ENCODE measurements around the gene TMPRSS11F. TPM values are rescaled to one million over a fixed set of nuclear protein-coding genes. Genes with fewer than 3 reads are reported as not detected.

The TMPRSS11F gene
- total RNA-seq, 4 donors from 2014 or later: 0.17 TPM; not detected in 3

DNA sequence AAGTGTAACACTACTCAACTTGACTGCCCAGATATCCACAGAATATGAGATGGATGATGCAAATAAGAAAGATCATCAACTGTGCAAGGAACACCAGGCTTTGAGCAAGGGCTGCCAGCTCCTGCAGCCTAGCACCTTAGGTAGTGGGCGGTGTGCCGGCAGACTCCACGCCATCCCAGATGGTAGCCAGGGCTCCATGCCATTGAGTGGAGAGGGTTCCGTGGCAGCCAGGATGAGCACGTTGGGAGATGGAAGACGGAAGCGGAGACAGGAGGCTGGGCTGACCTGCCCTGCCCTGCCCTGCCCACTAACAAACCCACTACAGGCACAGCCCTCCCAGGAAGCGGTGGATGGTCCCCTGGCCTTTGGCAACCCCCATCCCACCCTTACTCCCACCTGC is 51.9 kb downstream of the TMPRSS11F start:
- TF ChIP-seq, protein P1, sequence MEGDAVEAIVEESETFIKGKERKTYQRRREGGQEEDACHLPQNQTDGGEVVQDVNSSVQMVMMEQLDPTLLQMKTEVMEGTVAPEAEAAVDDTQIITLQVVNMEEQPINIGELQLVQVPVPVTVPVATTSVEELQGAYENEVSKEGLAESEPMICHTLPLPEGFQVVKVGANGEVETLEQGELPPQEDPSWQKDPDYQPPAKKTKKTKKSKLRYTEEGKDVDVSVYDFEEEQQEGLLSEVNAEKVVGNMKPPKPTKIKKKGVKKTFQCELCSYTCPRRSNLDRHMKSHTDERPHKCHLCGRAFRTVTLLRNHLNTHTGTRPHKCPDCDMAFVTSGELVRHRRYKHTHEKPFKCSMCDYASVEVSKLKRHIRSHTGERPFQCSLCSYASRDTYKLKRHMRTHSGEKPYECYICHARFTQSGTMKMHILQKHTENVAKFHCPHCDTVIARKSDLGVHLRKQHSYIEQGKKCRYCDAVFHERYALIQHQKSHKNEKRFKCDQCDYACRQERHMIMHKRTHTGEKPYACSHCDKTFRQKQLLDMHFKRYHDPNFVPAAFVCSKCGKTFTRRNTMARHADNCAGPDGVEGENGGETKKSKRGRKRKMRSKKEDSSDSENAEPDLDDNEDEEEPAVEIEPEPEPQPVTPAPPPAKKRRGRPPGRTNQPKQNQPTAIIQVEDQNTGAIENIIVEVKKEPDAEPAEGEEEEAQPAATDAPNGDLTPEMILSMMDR (IDR thresholded peaks at IDR 0.05; ENCODE audit: low read depth): no peak

DNA sequence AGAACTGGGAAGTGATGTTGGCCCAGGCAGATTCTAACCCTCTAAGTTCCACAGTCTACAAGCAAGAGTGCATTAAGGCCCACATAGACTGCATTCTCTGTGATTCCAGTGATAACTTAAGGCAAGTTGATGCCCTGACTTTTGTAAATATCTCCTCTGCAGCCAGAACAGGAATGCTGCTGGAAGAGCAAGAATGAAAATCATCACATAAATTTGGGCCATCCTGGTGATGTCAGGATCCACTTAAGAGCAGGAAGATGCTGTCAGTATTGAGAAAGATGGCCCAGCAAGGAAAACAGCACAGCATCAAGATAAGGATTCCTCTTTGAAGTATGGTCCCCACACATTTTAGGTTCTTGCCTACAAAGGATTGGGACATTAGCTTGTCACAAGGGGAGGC is 52.4 kb downstream of the TMPRSS11F start:
- TF ChIP-seq, protein P1 (IDR thresholded peaks at IDR 0.05; ENCODE audit: low read depth): no peak

DNA sequence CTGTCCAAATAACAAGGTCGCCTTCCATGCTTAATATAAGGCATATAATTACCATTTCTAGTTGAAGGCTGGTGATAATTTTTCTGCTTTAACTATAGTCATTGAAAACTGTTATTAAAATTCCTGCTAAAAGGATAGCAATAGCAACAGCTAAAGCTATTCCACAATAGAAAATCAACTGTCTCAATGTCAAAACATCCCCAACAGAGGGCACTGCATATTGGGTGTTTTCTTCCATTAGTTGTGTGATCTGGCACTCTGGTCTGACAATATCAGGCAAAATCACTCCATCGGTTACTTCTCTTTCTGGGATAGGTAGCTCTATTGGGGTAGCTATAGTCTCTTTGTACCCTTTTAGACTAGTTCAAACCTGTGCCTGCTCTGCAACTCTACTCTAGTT is 53.5 kb downstream of the TMPRSS11F start:
- TF ChIP-seq, protein P1 (IDR thresholded peaks at IDR 0.05; ENCODE audit: low read depth): no peak

DNA sequence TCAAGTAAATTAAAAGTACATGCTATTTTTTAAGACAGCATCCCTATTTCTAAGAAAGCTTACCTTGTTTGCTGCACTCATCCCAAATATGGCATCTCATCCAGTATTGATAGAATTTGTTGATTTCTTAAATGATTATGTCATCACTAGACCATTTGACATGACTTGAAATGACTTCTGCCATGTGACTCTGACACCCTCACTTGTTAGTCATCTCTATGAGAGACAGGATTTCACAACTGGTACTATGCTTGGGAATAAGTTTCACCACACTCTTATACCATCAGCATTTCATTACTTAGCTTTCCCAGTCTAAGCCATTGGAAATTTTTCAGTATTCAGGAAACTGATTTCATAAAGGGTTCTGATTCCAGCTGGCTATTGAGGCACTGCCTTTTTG is 55.3 kb downstream of the TMPRSS11F start:
- TF ChIP-seq, protein P1 (IDR thresholded peaks at IDR 0.05; ENCODE audit: low read depth): no peak

DNA sequence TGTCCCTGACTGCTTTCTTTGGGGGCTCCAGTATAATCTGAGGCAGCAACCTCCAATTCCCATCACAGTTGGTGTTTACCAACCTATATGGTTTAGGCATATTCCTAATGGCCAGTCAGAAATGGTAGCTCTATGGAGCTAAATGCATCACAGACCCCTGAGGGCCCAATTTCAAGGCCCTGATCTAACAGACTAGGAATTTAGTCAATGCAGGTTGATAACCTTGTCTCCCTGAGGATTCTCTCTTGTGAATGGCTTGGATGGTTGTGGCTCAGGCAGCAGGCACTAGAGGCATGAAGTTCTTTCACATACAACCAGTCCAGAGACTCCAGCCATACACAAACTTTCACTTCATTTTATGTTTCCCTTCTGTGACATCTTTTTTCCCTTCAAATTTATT is 59.4 kb downstream of the TMPRSS11F start:
- TF ChIP-seq, protein P1 (IDR thresholded peaks at IDR 0.05; ENCODE audit: low read depth): no peak

DNA sequence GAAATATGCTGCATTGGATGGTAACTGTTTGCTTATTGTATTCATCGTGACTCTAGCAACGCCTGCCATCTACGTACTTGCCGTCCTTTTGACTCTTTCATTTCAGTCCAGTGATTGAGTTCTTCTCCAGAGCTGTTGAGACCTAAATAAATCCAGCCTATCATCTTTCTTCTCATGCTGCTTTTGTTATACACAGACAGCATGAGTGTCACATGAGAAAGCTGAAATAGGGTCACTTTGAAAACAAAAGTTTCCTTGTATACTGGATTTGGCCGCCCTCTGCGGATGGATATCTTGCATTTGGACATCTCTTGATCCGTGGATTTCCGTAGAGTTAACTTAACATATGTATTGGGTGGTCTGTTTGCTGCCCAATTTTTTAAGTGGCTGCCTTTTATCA is 67.2 kb downstream of the TMPRSS11F start:
- TF ChIP-seq, protein P1 (IDR thresholded peaks at IDR 0.05; ENCODE audit: low read depth): no peak

DNA sequence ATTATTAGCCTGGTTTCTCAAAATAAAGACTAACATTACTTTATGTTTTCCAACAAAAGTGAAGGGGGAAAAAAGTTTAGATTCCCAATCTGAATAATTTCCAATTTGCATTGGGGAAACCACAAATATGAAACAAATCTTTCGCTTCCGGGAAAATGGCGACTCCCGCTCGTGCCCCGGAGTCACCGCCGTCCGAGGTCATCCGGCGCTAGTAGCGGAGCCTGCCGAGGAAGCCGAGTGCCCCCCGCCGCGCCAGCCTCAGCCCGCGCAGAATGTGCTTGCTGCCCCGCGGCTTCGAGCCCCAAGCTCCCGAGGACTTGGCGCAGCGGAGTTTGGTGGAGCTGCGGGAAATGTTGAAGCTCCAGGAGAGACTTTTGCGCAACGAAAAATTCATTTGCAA is 91.4 kb downstream of the TMPRSS11F start:
- TF ChIP-seq, protein P1 (IDR thresholded peaks at IDR 0.05; ENCODE audit: low read depth): no peak
